Stimulated activated CD4-positive, alpha-beta T cell treated with anti-CD3 and anti-CD28 coated beads, TNF-alpha, amount 100 ng/mL, for 4 hours (primary cell): Measurements from ENCODE around the gene TBPL1.
"Not testable (repeated sequence)": the region's sequence is repeated elsewhere in the genome, so short reads cannot be mapped to it uniquely, and the experiment has no call there.

Source experiments
- DNase-seq, 3 experiments: peaks; one replicate each; pipeline ENCODE4 v3.0.0-alpha.2; 2020; ENCODE audit warnings: low read depth in 3 of 3

Gene TBPL1

DNA sequence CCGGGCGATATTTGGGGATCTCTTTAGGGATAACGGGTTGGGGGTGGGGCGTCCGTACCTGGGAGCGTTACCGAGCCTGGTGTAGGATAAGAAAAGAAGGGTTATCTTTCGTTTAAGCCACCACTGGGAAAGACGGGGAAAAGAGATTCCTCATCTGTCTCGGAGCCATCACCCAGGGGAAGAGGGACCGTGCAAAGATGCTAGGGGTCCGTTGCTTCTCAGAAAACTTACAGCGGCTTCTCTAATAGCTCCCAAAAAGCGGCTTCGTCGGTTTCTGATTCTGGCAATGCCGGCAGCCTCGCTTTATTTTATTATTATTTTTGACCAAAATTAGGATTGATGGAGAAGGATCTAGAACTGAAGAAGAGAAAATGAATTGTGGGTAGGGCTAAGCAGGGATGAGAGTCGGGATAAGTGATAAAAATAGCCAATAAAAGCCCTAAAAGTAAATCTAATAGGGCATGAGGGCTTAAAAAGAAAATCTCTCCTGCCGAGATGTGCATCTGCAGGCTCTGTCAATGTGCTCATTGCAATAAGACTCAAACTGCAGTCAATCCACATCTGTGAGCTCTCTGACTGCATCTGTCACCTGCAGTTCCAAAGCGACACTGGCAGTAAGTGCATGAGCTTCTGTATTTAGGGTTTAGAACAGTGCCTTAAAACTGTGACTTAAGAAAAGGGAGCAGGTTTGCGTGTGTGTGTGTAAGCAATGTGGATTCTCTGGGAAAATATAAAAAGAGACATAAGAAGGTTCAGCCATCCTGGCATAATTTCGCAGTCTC is 801 bp downstream of the TBPL1 start:
- no peak for DNase-seq

DNA sequence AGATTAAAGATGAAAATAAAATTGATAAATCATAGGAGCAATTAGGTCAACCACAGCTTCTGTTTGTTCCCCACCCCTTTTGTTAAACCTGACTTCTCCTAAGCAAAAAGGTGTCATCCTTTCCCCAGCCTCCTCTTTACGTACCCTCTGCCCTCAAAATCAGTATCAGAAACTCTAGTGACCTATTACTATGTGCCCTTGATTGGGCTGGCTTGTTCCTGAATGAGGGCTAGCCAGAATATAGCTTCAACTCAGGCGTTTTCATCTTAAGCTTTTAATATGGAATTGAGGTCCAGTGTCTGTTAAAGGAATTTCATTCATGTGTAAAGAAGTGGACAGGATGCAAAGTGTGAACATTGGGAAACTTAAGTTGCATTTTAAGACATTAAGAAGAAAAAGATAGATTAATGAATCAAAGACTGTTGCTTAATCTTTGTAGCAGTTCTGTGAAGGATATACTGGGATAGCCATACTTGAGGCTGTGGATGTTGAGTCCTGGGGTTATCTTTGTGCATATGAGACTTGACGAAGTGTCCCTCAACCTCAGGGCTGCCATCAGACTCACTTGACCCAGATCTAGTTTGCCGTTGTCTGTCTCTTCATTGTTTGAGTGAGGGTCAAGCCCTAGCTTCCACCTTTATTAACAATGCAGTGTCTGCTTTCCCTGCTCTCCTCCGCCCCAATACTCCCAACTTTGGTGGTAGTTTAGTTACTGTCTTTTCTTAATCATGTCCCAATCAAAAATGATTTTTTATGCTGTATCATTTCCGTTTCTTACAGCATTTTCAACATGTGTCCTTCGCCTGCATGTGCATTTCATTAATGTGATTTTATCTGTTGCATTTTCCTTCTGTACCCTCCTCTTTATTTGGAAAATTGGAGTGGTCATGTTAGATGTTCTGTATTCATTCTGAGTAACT is 1.9 kb downstream of the TBPL1 start:
- DNase-seq, result no peak

GRCh38 chr6:133955582-133956415 is 2.8 kb downstream of the TBPL1 start:
- DNase-seq, result no peak

GRCh38 chr6:133956416-133957049 is 3.5 kb downstream of the TBPL1 start:
- DNase-seq, result no peak

- no peak for DNase-seq
Observed at GRCh38 chr6:133957227-133957626, 4.2 kb downstream of the TBPL1 start.

GRCh38 chr6:133957780-133958242 is 4.8 kb downstream of the TBPL1 start:
- no peak for DNase-seq

- DNase-seq, result no peak
Observed at GRCh38 chr6:133958791-133959190, 5.8 kb downstream of the TBPL1 start.

DNA sequence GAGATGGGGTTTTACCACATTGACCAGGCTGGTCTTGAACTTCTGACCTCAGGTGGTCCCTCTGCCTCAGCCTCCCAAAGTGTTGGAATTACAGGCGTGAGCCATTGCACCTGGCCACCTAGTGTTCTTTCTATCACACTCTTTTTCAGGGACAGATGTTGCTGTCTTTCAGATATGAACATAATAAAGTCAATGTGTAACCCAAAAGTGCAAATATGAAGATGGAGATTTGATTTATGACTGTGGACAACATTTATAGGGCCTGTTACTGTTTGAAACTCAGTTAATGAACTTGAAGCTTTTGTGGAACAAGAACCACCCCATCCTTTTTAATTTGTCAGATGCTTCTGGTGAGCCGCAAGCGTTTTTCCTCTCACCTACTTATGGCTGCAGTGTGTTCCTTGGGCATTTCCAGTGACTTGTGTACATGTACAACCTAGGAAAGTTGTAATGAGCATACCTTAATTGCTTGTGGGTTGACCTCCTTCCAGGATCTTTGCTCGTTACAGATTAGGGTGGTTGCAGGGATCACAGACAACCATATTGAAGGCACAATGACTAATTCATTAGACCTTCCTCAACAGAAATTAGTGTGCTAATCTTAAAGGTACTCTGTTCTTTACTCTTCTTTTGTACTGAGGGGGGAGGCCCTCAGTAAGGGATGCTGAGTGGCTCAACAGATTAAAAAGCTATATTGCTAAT is 6.8 kb downstream of the TBPL1 start:
- no peak for DNase-seq

DNA sequence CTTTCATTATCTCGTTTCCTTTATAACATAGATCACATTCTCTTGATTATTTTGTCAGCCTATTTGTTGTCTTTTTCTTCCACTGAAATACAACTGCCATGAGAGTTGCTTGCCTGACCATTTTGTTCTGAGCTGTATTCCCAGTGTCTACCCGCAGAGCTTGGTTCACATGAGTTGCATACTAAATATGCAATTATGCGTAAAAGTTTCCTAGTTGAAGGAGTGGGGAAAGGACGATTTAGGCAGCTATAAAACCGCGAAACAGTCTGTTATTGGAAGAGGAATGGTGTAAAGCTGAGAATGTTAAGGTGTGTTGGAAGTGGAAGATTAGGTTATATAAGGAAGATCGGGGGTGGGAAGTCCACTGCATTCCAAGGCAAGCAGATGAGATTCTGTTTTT is 8.8 kb downstream of the TBPL1 start:
- no peak for DNase-seq

GRCh38 chr6:133964052-133964451 is 11.0 kb downstream of the TBPL1 start:
- no peak for DNase-seq

DNA sequence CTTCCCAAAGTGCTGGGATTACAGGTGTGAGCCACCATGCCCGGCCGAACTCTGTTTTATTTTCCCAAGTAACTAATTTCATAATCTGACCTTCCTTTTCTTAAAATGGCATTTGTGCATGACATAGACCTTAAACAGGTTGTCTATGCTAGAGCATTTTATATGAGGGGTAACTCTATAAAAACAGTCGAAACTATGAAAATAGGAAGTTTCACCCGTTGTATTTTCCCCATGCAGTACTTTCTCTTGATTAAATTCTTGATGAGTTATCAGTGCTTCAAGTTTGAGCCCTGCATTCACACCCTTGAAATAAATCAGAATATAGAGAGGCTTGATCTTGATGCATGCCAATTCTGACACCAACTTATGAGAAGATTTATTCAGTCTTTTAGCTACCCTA is 11.7 kb downstream of the TBPL1 start:
- DNase-seq, result no peak

GRCh38 chr6:133965817-133966360 is 12.9 kb downstream of the TBPL1 start:
- DNase-seq, result no peak

DNA sequence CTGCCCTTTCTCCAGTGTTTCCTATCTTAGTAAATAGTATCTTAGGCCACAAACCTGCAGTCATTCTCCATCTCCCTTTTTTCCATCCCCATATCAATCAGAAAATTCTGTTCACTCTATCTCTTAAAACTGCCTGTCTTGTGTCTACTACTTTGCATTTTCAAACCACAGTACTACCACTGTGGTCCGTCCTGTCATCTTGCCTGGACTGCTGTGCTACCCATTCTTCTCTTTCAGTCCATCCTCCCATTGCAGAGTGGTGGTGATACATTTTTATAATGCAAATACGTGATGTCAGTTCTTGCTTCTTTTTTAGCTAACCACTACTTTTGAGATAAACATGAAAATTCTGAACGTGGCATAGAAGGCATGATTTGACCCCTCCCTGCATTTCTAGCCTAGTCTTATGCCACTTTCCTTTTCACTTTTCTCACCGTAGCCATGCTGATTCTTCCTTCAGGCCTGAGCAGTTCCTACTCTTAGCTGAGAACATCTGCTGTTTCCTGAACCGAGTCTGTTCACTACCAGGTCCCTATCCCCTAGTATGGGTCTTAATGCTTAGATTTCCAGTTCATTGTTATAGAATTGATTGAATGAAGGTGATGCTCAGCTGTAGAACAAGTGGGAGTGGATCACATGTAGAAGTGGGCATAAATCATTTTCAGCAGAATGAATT is 13.8 kb downstream of the TBPL1 start:
- no peak for DNase-seq

DNA sequence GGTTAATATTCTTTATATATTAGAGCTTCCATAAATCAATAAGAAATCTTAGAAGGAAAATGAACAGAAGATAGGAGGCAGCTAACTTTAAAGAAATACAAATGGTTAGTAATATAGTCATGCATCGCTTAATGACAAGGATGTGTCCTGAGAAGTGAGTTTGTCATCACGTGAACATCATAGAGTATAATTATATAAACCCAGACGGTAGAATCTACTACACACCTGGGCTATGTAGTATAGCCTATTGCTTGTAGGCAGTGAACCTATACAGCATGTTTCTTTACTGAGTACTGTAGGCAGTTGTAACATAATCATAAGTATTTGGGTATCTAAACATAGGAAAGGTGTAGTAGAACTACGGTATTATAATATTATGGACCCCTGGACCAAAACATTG is 14.3 kb downstream of the TBPL1 start:
- no peak for DNase-seq

DNA sequence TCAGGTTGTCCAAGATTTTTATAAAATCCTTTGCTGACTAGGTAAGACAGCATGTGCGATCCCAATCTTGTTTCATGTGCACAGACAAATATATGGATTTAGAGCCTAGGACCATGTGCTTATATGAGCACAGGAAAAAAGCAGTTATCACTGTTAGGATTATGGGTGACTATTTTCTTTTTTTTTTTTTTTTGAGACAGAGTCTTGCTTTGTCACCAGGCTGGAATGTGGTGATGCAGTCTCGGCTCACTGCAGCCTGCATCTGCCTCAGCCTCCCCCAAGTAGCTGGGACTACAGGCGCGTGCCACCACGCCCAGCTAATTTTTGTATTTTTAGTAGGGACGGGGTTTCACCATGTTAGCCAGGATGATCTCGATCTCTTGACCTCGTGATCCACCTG is 14.8 kb downstream of the TBPL1 start:
- not testable (repeated sequence) for DNase-seq

- no peak for DNase-seq
Observed at GRCh38 chr6:133969285-133969920, 16.4 kb downstream of the TBPL1 start.

GRCh38 chr6:133969921-133970295 is 16.9 kb downstream of the TBPL1 start:
- no peak for DNase-seq

- DNase-seq, result no peak
Observed at GRCh38 chr6:133971861-133972260, 18.8 kb downstream of the TBPL1 start.

GRCh38 chr6:133972388-133972787 is 19.4 kb downstream of the TBPL1 start:
- no peak for DNase-seq
